HT-29 (cell line): ENCODE results near the gene HPCA. TPM values are rescaled to one million over a fixed set of nuclear protein-coding genes. Genes with fewer than 3 reads are reported as not detected.

Experiments
- DNase-seq: peaks from one replicate; pipeline ENCODE4 v3.0.0-alpha.2; 2015; ENCODE audit warnings: low spot score
- total RNA-seq: library from RNA; depleted of rRNA; stranded (reverse); fragments of >200 nt; shearing (Covaris generic); gene quantifications from 2 replicates; pipeline ENCODE4 v1.2.3, GENCODE V29; 2014; rRNA removed

HPCA gene
- total RNA-seq, 1 experiment from 2014 or later: 0.79 TPM

DNA sequence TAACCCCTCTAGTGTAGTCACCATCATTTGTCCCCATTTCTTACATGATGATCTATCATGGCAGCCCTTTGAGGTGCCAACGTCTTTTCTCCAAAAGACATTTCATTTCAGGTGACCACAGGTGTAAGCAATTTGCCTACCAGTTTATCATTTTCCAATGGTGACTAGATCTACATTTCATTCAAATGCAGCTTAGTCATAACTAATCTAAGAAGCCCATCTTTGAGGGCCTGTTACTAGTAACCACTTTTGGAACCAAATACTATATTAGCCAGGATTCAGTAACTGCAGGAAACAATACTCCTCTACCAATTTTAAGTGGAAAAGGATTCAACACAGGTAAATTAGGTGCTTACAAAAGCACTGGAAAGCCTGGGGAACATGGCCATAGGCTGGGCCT is 45.5 kb downstream of the HPCA start:
- no peak for DNase-seq

DNA sequence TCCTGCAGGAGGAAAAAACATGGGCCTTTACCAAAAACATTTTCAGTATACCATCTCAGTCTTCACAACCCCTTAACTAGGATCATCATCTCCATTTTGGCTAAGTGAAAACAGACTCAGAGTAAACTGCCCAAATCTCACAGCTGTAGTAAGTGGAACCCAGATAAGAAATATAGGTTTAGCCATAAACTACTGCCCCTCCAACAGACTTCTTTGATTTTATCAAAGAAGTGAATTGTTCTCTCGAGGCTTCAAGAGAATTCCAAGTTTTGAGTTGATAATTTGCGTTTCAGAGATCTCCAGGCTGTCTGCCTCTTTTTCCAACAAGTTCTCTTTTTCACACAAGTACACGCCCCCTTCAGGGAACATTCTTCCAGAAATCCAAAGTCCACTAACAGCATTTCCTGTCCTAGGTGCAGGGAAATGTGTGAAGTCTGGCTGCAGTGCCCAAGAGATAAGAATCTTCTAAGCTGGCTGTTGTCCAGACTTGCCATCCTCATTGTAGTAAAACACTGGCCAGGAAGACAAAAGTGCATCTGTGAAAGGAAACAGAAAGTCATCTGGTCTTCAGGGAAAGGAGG is 47.5 kb downstream of the HPCA start:
- peak; percentile 98 for DNase-seq

DNA sequence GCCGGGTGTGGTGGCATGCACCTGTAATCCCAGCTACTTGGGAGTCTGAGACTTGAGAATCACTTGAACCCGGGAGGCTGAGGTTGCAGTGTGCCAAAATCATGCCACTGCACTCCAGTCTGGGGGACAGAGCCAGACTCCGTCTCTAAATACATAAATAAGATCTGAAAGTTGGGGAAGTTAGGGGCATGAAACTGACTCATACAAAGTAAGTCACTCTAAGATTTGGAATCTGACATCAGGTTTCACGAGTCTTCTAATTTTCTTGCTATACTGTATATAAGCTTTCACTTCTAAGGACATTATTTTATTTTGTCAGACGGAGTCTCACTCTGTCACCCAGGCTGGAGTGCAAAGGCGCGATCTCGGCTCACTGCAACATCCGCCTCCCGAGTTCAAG is 48.2 kb downstream of the HPCA start:
- DNase-seq: no peak

DNA sequence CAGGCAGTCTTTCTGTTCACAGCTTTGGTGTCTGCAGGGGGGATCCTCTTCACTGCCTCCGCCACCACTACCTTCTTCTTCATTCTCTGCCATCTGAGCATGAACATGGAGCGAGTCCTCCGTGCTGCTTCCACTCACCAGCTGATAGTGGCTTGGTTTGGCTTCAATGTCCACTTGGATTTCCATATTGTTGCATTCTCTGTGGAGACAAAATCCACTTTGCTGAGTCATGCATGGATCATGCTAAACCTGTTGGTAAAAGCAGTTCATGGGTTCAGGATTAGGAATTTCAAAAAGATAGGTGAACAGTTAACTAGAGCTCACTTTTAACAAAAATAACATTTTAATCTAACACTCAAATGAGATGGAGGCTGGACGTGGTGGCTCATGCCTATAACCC is 50.8 kb downstream of the HPCA start:
- DNase-seq: no peak

DNA sequence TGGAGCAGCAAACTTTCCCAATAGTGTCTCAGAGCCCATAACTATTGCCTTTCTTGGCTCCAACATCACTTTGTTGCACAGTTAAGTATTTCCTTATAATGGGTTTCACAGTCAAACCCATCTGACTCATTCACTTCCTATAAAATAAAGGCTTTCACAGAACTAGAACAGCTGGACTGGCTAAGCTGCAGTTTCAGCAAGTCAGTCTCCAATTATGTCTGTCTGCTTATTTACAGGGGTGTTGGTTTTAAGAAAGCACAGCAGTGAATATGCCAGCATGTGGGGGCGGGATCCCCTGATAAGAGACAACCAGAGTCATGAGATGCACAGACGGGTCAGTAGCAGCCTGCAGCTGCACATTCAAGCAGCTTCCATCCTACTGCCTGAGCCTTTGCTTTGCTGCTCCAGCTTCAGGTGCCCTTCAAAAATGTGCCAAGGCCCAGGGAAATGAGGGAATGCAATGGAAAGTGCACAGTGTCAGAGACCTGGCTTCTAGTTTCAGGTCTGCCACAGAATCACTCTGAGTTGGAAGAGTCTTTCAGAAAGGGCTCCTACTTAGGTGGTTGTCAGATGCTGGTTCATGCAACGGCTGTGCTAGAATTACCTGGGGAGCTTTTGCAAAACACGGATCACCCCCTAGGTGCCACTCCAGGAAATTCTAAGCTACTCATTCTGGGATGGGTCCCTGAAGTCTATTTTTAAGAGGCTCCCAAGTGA is 53.5 kb downstream of the HPCA start:
- no peak for DNase-seq

DNA sequence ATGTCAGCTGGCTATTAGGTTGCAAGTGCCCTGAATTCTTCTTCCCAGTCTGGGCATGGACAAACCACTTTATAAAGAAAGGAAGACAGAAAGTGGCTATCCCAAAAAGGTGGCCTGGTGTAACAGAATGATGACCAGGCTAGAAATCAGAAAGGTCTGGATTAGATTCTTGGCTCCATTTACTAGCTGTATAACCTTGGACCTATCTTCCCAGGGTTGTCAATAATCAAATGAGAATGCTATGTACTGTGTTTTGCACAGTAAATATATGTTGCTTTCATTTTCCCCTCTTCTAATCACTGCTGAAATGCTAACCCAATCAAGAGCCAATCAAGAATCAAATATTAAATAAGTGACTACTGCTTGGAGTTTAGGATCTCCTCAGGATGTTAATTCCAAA is 57.9 kb downstream of the HPCA start:
- DNase-seq: no peak

Other genes with a start within 250 kb of the HPCA start
- 37.4 and 43.5 TPM in 2 replicates for gene ZBTB8OS, start 235.9 kb upstream of the HPCA start, total RNA-seq
- 109 and 126 TPM in 2 replicates for gene RBBP4, start 235.3 kb upstream of the HPCA start, total RNA-seq
- 0.65 and 0.76 TPM in 2 replicates for gene SYNC, start 183.7 kb upstream of the HPCA start, total RNA-seq
- gene YARS1, start 69.1 kb upstream of the HPCA start, total RNA-seq: 148 and 154 TPM in 2 replicates
- 7.4 and 7.9 TPM in 2 replicates for gene S100PBP, start 68.8 kb upstream of the HPCA start, total RNA-seq
- gene FNDC5, start 15.6 kb upstream of the HPCA start, total RNA-seq: not detected in 2 replicates
- gene TMEM54, start 14.9 kb downstream of the HPCA start, total RNA-seq: 789 and 818 TPM in 2 replicates
- gene RNF19B, start 78.3 kb downstream of the HPCA start, total RNA-seq: 15.8 and 19.2 TPM in 2 replicates
- 204 and 223 TPM in 2 replicates for gene AK2, start 150.4 kb downstream of the HPCA start, total RNA-seq
- gene AZIN2, start 194.7 kb downstream of the HPCA start, total RNA-seq: 0.13 TPM in 1 of 2 replicates, not detected in the other